Measurements from ENCODE around the gene GSPT1.

DNA sequence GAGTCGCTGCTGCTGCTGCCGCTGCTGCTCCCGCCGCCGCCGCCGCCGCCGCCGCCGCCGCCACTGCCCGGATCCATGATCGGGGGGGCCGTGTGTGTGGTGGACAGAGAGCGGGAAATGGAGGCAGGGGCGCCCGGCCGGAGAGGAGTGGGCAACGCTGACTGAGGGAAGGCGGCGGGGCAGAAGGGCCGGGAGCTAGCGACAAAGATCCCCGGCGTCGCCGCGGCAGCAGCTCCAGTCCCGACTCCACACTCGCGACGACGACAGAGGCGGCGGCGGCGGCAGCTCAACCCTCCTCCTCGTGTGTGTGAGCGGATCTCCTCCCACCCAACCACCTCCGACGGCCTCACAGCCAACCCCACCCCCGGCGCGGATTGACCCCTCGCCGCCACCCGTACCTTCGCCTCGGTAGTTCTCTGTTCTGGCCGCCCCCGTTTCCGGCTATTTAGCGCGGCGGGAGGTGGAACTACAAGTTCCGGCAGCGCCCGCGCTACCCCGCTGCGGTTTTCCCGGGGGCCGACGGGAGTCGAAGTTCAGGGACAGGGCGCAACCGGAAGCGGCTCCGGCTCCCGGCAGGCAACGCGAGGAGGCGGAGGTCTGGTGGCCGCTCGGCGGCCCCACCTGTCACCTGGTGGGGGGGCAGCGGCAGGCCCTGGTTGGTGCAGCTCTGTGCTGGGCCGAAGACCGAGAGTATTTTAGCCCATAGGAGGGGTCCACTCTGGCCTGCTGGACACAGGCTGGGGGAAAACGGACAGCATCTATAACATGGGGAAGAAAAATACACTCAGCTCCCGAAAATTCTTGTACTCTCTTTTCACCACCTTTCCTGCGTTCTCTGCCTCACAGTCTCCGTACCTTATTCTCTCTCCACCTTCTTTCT is at the start of gene GSPT1:
- TF ChIP-seq CTCF (conservative IDR thresholded peaks at IDR 0.05; ENCODE audit: low read length) (no peak), EZH2phosphoT487 (IDR thresholded peaks at IDR 0.05; ENCODE audit: borderline replicate concordance) (no peak)
